ENCODE measurements around the gene ANHX.
"Not testable (repeated sequence)": the region's sequence is repeated elsewhere in the genome, so short reads cannot be mapped to it uniquely, and the experiment has no call there.

Gene ANHX
- 0 reads per million in 2 donors for total RNA-seq

DNA sequence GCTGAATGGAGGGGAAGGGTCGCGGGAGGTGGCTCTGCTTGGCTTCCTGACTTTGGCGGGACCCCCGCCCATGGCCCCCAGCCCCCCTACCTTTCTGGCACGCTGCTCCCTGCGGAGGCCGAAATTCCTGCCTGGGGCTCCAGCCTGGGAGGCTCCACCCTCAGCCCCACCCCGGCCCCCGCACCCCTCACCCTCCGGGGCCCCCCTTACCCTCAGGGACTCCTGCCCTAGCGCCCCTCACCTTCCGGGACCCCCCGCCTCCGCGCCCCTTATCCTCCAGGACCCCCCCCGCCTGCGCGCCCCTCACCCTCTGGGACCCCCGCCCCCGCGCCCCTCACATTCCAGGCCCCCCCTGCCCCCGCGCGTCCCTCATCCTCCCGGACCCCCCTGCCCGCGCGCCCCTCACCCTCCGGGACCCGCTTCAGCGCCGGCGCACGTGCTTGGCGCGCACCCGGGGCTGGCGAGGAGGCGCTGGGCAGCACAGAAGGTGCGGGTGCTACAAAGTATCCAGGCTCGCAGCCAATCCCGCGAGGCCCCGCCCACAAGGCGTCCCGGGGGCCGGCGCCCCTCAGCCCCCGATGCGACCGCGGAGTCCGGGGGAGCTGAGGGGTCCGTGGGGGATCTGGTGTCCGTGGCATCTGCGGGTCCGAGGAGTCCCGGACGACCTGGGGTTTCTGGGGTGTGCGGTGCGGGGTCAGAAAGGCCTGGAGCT lies at the start of gene ANHX:
Gene ANHX (minus strand): TSS at position 477 of the 712 bp plus-strand sequence. CDS start 1,521 bp downstream, outside the sequence.
- DNase-seq, result no peak

GRCh38 chr12:133264668-133265067 lies 29.0 kb upstream of the ANHX start:
- not testable (repeated sequence) for DNase-seq

DNA sequence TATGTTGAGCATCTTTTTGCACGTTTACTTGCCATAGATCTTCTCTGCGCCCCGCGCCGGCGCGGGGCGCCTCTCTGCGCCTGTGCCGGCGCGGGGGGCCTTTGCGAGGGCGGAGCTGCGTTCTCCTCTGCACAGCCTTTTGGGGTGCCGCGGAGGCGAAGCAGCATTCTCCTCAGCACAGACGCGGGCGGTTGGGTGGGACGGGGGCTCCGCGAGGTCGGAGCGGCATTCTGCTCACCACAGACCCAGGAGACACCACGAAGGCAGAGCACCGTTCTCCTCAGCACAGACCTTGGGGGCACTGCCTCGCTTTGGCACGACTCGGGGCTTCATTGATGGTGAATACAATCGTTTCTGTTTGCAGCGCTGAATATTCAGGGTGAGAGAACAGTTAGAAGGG lies 28.5 kb upstream of the ANHX start:
- no peak for DNase-seq

DNA sequence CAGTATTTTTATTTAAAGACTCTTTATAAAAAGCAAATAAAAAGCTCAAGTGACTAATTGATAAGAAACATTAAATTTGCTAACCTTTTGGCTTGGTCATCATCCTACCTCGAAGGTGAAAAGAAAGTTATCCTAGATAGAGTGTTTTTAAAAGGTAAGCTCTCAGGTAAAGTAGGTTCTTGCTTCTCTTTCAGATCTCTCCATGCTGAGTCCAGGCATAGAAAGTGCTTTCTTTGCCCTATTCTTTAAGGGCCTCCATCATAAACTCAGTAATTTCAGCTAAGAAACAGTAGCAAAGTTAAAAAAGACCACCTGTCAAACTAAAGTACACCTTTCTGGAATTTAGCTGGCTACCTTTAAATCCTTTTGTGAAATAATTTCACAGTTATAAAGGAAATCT lies 20.6 kb upstream of the ANHX start:
- DNase-seq, result no peak

DNA sequence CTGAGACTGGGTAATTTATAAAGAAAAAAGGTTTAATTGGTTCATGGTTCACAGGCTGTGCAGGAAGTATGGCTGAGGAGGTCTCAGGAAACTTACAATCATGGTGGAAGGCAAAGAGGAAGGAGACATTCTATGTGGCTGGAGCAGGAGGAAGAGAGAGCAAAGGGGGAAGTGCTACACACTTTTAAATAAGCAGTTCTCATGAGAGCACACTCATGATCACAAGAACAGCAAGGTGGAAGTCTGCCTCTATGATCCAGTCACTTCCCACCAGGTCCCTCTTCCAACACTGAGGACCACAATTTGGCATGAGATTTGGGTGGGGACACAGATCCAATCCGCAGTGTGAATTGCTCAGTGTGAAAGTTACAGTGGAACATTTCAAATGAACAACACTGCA lies 20.2 kb upstream of the ANHX start:
- not testable (repeated sequence) for DNase-seq

DNA sequence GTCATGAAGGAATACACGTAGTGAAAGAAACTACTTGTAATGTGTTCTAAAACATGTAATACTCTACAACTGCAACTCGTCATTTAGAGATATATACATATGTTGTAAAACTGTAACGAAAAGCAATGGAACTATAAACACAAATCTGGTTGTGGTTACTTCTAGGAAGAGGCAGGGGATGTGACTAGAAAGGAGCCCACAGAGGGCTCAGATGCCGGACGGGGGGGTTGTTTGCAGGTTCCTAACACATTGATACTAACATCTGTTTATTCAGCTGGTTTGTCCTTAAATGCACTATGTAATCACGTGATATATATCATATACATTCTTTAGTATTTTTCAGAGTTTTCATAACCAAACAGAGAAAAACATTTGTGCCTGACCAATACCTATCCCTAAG lies 16.1 kb upstream of the ANHX start:
- DNase-seq, result no peak

DNA sequence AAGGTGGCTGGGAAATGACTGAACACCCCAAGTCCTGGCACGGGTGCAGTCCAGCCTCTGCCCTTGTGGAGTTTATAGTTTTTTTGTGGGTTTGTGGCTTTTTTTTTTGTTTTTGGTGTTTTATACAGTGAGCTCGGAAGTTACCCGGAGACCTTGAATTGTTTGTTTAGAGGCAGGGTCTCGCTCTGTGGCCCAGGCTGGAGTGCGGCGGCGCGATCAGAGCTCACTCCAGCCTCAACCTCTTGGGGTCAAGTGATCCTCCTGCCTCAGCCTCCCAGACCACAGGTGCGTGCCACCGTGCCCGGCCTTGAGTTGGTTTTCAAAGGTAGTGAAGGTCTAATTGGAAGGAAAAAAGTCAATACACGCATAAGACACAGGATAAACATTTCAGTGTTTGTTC lies 879 bp upstream of the ANHX start:
- DNase-seq, result no peak

GRCh38 chr12:133236144-133236543 lies 467 bp upstream of the ANHX start:
- no peak for DNase-seq

DNA sequence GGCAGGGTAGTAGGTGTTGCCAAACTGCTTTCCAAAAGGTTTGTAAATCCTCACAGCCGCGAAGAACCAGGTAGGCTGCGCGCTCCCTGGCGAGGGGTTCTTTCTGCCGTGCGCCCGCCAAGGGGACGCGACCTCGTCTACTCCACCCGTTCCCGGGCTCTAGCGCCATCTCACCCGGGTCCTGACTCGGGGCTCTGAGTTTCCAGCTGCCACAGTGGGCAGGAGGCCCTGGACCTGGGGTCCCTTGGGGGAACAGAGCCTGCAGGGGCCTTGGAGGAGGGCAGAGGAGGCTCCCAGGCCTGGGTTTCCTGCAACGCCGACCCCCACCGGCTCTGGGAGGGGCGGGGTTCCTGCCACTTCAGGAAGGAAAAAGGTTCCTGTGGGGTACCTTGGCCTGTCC lies 706 bp downstream of the ANHX start:
- no peak for DNase-seq

- no peak for DNase-seq
Measured at GRCh38 chr12:133233993-133234564, 1.6 kb downstream of the ANHX start.

- no peak for DNase-seq
Measured at GRCh38 chr12:133233006-133233405, 2.7 kb downstream of the ANHX start.

DNA sequence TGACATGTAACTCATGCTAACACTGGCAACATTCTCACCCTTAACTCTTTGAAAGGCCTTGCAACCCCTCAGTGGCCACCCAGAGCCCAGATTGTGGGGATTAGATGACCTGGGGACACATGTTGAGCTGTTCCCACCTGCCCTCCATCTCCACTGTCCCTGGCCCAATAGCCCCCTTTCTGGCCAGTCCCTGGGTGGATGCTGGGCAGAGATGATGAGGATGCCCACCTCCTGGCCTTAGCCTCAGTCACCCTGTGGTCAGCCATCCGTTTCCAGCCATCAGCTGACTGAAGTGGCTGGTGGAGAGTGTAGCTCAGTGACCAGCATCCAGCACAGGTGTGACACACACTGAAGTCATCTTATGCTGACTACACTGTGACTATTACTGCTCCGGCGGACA lies 4.7 kb downstream of the ANHX start:
- DNase-seq, result no peak

- DNase-seq, result no peak
Measured at GRCh38 chr12:133227281-133227852, 8.3 kb downstream of the ANHX start.

GRCh38 chr12:133226690-133227089 lies 9.0 kb downstream of the ANHX start:
- DNase-seq, result no peak

GRCh38 chr12:133225527-133225926 lies 10.2 kb downstream of the ANHX start:
- no peak for DNase-seq

DNA sequence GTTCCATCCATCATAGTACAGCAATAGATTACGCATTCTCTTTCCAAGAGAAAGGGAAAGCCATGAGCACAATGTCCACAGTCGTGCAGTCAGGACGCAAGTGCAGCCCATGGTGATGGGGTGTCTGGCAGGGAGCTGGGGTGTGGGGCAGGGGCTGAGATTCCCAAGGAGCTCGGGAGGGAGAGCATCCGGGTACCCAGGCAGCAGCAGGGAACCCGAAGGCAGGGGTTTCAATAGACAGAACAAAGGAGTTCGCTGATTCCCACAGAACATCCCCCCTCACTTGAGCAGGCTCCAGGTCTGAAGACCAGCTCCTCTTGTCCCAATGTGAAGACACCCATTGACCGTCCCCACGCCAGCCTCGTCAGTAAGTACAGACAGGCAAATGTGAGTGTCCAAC lies 13.5 kb downstream of the ANHX start:
- DNase-seq, result no peak

- no peak for DNase-seq
Measured at GRCh38 chr12:133221241-133221640, 14.4 kb downstream of the ANHX start.

DNA sequence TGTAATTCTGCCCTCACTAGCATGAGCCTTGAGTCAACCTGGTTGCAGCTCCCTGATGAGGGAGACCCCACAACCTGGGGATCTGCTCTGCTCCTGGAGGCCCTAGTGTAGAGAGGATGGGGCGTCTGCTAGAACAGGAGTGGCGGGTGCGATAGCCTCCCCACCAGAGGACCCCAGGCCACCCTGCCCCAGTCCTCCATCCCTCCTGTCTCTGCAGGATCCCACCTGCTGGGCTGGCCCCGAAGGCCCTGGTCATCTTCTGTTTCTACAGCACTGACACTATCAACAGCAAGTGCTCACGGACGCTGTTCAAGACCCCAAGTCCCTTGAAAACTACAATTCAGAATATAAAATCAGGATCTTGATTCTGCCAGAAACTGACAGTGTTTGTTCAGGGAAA lies 15.2 kb downstream of the ANHX start:
- DNase-seq, result no peak

DNA sequence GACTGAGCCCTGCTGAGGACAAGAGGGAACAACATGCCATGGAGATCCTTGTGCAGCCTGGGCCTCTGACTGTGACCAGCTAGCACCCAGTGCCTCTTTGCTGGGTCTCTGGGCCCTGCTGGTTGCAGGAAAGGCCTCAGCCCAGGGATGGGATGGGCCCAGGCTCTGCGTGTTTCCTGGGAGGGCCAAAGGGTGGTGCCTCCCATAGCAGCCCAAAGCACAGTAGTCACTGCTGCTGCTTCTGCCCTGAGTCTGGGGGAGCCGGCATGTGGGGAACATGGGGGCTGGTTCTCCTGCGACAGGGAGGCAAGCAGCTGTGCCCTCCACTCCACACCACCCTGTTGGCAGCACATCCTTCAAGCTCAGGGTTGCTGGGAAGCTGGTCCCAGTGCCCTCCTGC lies 18.5 kb downstream of the ANHX start:
- no peak for DNase-seq

DNA sequence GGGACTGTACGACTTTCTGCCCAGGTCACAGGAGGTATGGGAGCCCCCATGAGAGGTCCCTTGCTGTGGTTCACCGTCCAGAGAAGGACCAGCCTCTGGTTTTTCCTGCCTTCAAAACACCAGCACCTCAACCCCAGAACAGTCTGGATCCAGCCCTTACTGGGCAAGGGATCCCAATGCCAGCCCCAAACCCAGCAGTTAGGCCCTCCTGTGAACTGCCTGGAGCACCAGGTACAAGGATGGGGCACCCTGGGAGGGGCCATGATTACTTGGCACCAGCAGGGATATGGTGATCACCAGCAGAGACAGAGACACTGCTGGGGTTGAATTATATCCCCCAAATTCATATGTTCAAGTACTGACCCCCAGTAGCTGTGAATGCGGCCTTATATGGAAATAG lies 20.0 kb downstream of the ANHX start:
- DNase-seq, result no peak

GRCh38 chr12:133206390-133206789 lies 29.3 kb downstream of the ANHX start:
- no peak for DNase-seq

- no peak for DNase-seq
Measured at GRCh38 chr12:133204264-133204603, 31.4 kb downstream of the ANHX start.

GRCh38 chr12:133203344-133204263 lies 32.1 kb downstream of the ANHX start:
- DNase-seq, result no peak
